Left lung (tissue), 10 donors: ENCODE measurements around the gene APBA2. TPM values are rescaled to one million over a fixed set of nuclear protein-coding genes. Genes with fewer than 3 reads are reported as not detected.
A peak's percentile ranks its signal among the peaks of the same experiment; 100 is the strongest.

ENCODE experiments used
- ATAC-seq: fragments of 200-7000 bp; cut with Tn5 transposase; one replicate; pipeline ENCODE4 v1.9.1; 2020; ENCODE audit warnings: moderate library complexity
- DNase-seq, 4 donors: peaks; one replicate each; pipeline ENCODE4 v3.0.0-alpha.2; 2013 to 2020
- H3K27ac ChIP-seq, 2 donors: fragments of 200-600 bp; sonication (generic) in 1 of 2; one replicate each; pipeline versions ENCODE4 v1.5.0 to v1.8.0; 2020 to 2021
- H3K27me3 ChIP-seq, 2 donors: fragments of 200-600 bp; sonication (generic) in 1 of 2; one replicate each; pipeline versions ENCODE4 v1.5.0 to v1.8.0; 2020 to 2021
- H3K36me3 ChIP-seq, 2 donors: fragments of 200-600 bp; sonication (generic) in 1 of 2; one replicate each; pipeline versions ENCODE4 v1.5.0 to v1.8.0; 2020 to 2021
- H3K4me1 ChIP-seq, 2 donors: fragments of 200-600 bp; one replicate each; pipeline ENCODE4 v1.8.0; 2021
- H3K4me3 ChIP-seq, 2 donors: fragments of 200-600 bp; sonication (generic) in 1 of 2; one replicate each; pipeline versions ENCODE4 v1.5.0 to v1.8.0; 2020 to 2021; ENCODE audit warnings: mild to moderate bottlenecking in 1 of 2
- H3K9me3 ChIP-seq, 2 donors: fragments of 200-600 bp; sonication (generic) in 1 of 2; one replicate each; pipeline versions ENCODE4 v1.5.0 to v1.8.0; 2020 to 2021
- intact Hi-C, 2 donors: fragments of 100-400 bp; cut with DNase I; formaldehyde crosslinking; loops; one replicate each; pipeline versions ENCODE4 v1.11.2 to v1.14.2; 2022
- polyA plus RNA-seq, 6 donors: library from polyadenylated mRNA; unstranded; fragments of 120-200 nt; gene quantifications; one replicate each; pipeline ENCODE4 v1.2.1, GENCODE V29; 2013; ENCODE audit not compliant: insufficient read length in 6 of 6
- total RNA-seq, 2 donors: library from RNA; stranded (reverse); fragmentation: NEBNext Ultra II Directional; extraction: Animal tissue kit (Norgen Biotek cat#: 25700); gene quantifications; one replicate each; pipeline ENCODE4 v1.2.1, GENCODE V29; 2021
- TF ChIP-seq, protein P1 (sequence below), 2 donors: fragments of 200-600 bp; sonication (generic) in 1 of 2; IDR thresholded peaks; one replicate each; pipeline versions ENCODE4 v1.5.0 to v1.8.0; 2021; ENCODE audit warnings: antibody characterized with exemption in 2 of 2
- donor health status: DM: no; HTN: yes; CAD: no.
- donor health status: DM: no; HTN: no; CAD: no.

The APBA2 gene
- total and polyA plus RNA-seq, 8 donors: 3.9 to 18.4 (median 11.1) TPM

GRCh38 chr15:28901587-28901980 lies 15.8 kb downstream of the APBA2 start:
- Histone ChIP-seq H3K27ac (no peak overlapping the region), H3K4me1 (no peaks in the 10 kb centered on the region), H3K9me3 (no peaks in the 10 kb centered on the region), H3K4me3 (no peak overlapping the region), H3K27me3 (peaks cover 0 to 7% of the 10 kb centered on the region in 2 donors), H3K36me3 (no peaks in the 10 kb centered on the region)
- DNase-seq (peak in 2 of 4 donors; percentile 19 to 45), ATAC-seq (no peak)
- intact Hi-C loops: no loop called here
- TF ChIP-seq, protein P1, sequence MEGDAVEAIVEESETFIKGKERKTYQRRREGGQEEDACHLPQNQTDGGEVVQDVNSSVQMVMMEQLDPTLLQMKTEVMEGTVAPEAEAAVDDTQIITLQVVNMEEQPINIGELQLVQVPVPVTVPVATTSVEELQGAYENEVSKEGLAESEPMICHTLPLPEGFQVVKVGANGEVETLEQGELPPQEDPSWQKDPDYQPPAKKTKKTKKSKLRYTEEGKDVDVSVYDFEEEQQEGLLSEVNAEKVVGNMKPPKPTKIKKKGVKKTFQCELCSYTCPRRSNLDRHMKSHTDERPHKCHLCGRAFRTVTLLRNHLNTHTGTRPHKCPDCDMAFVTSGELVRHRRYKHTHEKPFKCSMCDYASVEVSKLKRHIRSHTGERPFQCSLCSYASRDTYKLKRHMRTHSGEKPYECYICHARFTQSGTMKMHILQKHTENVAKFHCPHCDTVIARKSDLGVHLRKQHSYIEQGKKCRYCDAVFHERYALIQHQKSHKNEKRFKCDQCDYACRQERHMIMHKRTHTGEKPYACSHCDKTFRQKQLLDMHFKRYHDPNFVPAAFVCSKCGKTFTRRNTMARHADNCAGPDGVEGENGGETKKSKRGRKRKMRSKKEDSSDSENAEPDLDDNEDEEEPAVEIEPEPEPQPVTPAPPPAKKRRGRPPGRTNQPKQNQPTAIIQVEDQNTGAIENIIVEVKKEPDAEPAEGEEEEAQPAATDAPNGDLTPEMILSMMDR (IDR thresholded peaks at IDR 0.05): no peak

- Histone ChIP-seq H3K27ac (no peak overlapping the region), H3K9me3 (no peaks in the 10 kb centered on the region), H3K4me3 (no peak overlapping the region), H3K27me3 (peaks cover 0 to 7% of the 10 kb centered on the region in 2 donors), H3K4me1 (no peaks in the 10 kb centered on the region), H3K36me3 (no peaks in the 10 kb centered on the region)
- TF ChIP-seq, protein P1 (IDR thresholded peaks at IDR 0.05): no peak
- intact Hi-C loops: no loop called here
- DNase-seq (peak in 1 of 4 donors; percentile 21), ATAC-seq (no peak)
Observed at GRCh38 chr15:28901987-28902745, 16.4 kb downstream of the APBA2 start.

GRCh38 chr15:28902856-28903255 lies 17.1 kb downstream of the APBA2 start:
- TF ChIP-seq, protein P1 (IDR thresholded peaks at IDR 0.05): no peak
- ATAC-seq (no peak), DNase-seq (peak in 1 of 4 donors; percentile 33)
- peaks cover 0 to 7% of the 10 kb centered on the region in 2 donors for H3K27me3 ChIP-seq
- intact Hi-C loops: no loop called here
- H3K4me1 ChIP-seq: no peaks in the 10 kb centered on the region
- H3K4me3 ChIP-seq: no peak overlapping the region
- no peaks in the 10 kb centered on the region for H3K36me3 ChIP-seq
- H3K9me3 ChIP-seq: no peaks in the 10 kb centered on the region
- no peak overlapping the region for H3K27ac ChIP-seq

DNA sequence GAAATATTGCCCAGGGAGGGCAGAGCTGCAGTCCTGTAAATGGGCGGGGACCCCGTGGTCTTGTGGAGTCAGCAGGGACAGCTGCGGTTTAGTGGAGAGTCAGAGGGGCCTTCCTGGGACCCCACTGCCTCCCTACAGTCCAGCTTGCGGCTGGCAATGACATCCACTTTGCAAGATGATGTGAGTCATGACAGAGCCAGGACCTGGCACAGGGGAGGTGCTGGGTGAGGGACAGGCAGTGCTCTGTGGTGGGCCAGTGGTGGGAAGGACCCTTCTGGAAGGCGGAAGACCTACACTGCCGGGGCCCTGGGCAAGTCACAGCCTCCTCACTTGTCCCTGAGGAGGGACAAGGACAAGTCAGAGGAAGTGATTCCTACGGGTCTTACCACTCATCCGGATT lies 17.8 kb downstream of the APBA2 start:
- intact Hi-C loops: no loop called here
- TF ChIP-seq, protein P1 (IDR thresholded peaks at IDR 0.05): no peak
- peaks cover 0 to 7% of the 10 kb centered on the region in 2 donors for H3K27me3 ChIP-seq
- no peaks in the 10 kb centered on the region for H3K9me3 ChIP-seq
- H3K4me1 ChIP-seq: no peaks in the 10 kb centered on the region
- no peak overlapping the region for H3K4me3 ChIP-seq
- ATAC-seq: no peak
- DNase-seq: peak in 1 of 4 donors; percentile 19
- H3K36me3 ChIP-seq: no peaks in the 10 kb centered on the region
- no peak overlapping the region for H3K27ac ChIP-seq

DNA sequence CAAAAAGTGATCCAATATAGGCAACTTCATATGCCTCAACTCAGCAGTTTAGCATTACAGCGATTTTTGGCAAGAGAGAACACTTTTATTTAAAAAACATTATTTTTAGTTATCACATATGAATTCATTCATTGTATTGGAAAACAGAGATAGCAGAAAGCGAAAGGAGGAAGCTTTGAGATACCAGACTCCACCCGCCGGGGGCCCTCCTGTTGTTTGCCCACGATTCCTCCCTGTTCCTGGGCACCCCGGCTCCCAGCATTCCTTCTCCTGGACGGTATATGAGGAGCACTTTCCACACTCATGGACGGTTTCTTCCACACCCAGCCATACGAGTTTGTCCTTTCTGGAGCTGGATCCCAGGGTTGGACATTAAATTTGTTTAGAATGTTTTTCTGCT lies 18.2 kb downstream of the APBA2 start:
- no peak for DNase-seq

More for the DNA sequence above, 18.2 kb downstream of the APBA2 start:
- H3K4me3 ChIP-seq: no peak overlapping the region
- H3K9me3 ChIP-seq: no peaks in the 10 kb centered on the region
- no peak overlapping the region for H3K27ac ChIP-seq
- no peaks in the 10 kb centered on the region for H3K36me3 ChIP-seq
- H3K4me1 ChIP-seq: no peaks in the 10 kb centered on the region
- TF ChIP-seq, protein P1 (IDR thresholded peaks at IDR 0.05): no peak
- H3K27me3 ChIP-seq: peaks cover 0 to 7% of the 10 kb centered on the region in 2 donors
- intact Hi-C loops: no loop called here
- no peak for ATAC-seq
